Endothelial cell of umbilical vein (primary cell): Measurements from ENCODE around the gene ZSCAN12.

ENCODE experiments used
- CTCF ChIP-seq, 2 donors: IDR thresholded peaks; 1 replicate in 1 of 2; 2 replicates in 1 of 2; pipeline ENCODE4 v1.5.1; 2011; ENCODE audit warnings: low read length in 2 of 2, mild to moderate bottlenecking in 2 of 2, moderate library complexity in 2 of 2, control low read depth in 1 of 2, inconsistent platforms in 1 of 2, low read depth in 1 of 2; ENCODE audit not compliant: insufficient read depth in 1 of 2; ENCODE audit errors: extremely low read depth in 1 of 2
- EZH2 ChIP-seq: IDR thresholded peaks from 2 replicates; pipeline ENCODE4 v1.6.1; 2012; ENCODE audit warnings: borderline replicate concordance, low read depth, mild to moderate bottlenecking, moderate library complexity, low read length, inconsistent platforms; ENCODE audit not compliant: severe bottlenecking
- FOS ChIP-seq: IDR thresholded peaks from 2 replicates; pipeline ENCODE4 v1.6.1; 2011; ENCODE audit warnings: mild to moderate bottlenecking, low read length, moderate library complexity, borderline replicate concordance; ENCODE audit not compliant: insufficient read depth
- GATA2 ChIP-seq: IDR thresholded peaks from 2 replicates; pipeline ENCODE4 v1.7.0; 2011; ENCODE audit warnings: low read depth, mild to moderate bottlenecking, moderate library complexity, mixed read lengths, low read length; ENCODE audit not compliant: insufficient read length, insufficient read depth
- MAX ChIP-seq: IDR thresholded peaks from 2 replicates; pipeline ENCODE4 v1.6.1; 2011; ENCODE audit not compliant: insufficient read depth, insufficient read length
- MYC ChIP-seq: IDR thresholded peaks from one replicate; pipeline ENCODE4 v1.6.1; 2011; ENCODE audit warnings: mild to moderate bottlenecking, low read depth, low read length
- POLR2A ChIP-seq: IDR thresholded peaks from 2 replicates; pipeline ENCODE4 v1.6.1; 2012; ENCODE audit warnings: low read depth, mild to moderate bottlenecking, control low read depth, low read length
- POLR2AphosphoS5 ChIP-seq: IDR thresholded peaks from 2 replicates; pipeline ENCODE4 v1.6.1; 2012; ENCODE audit warnings: low read depth, mild to moderate bottlenecking, control low read depth, low read length, moderate library complexity; ENCODE audit not compliant: insufficient read depth

GRCh38 chr6:28449056-28449455, 49.5 kb upstream of the ZSCAN12 start:
- TF ChIP-seq POLR2A (no peak), MYC (no peak), CTCF (IDR thresholded peaks at IDR 0.05; ENCODE audit: extremely low read depth in 1 of 2, insufficient read depth in 1 of 2, low read depth in 1 of 2, low read length in 2 of 2) (no peak), EZH2 (no peak), POLR2AphosphoS5 (no peak), FOS (no peak), MAX (no peak), GATA2 (no peak)
